HG03066 (cell line): Measurements from ENCODE around the gene LSM14B.

Source experiments
- ATAC-seq: cut with Tn5 transposase; IDR thresholded peaks from one replicate; pipeline ENCODE4 v1.9.1; 2021; ENCODE audit warnings: low read depth; ENCODE audit not compliant: unreplicated experiment

LSM14B gene

GRCh38 chr20:62160876-62161275 is 38.6 kb downstream of the LSM14B start:
- ATAC-seq, result no peak

- ATAC-seq, result no peak
These were observed 39.1 kb downstream of the LSM14B start for GRCh38 chr20:62161347-62161746.

GRCh38 chr20:62162765-62163484 is 40.6 kb downstream of the LSM14B start:
- ATAC-seq, result no peak

- no peak for ATAC-seq
These were observed 41.2 kb downstream of the LSM14B start for GRCh38 chr20:62163485-62163865.

GRCh38 chr20:62163986-62164762 is 41.9 kb downstream of the LSM14B start:
- ATAC-seq, result no peak

- no peak for ATAC-seq
These were observed 42.8 kb downstream of the LSM14B start for GRCh38 chr20:62164879-62165761.

- ATAC-seq, result no peak
These were observed 43.6 kb downstream of the LSM14B start for GRCh38 chr20:62165762-62166399.

- ATAC-seq, result no peak
These were observed 45.2 kb downstream of the LSM14B start for GRCh38 chr20:62167474-62167873.

GRCh38 chr20:62168061-62168460 is 45.8 kb downstream of the LSM14B start:
- ATAC-seq, result no peak

- ATAC-seq, result no peak
These were observed 46.7 kb downstream of the LSM14B start for GRCh38 chr20:62168890-62169435.

- ATAC-seq, result no peak
These were observed 48.3 kb downstream of the LSM14B start for GRCh38 chr20:62170536-62170935.

- no peak for ATAC-seq
These were observed 49.0 kb downstream of the LSM14B start for GRCh38 chr20:62171245-62171644.

- no peak for ATAC-seq
These were observed 50.4 kb downstream of the LSM14B start for GRCh38 chr20:62172666-62173065.

GRCh38 chr20:62174021-62174804 is 51.9 kb downstream of the LSM14B start:
- no peak for ATAC-seq

- no peak for ATAC-seq
These were observed 52.8 kb downstream of the LSM14B start for GRCh38 chr20:62174870-62175624.

- no peak for ATAC-seq
These were observed 53.4 kb downstream of the LSM14B start for GRCh38 chr20:62175711-62176110.

GRCh38 chr20:62176866-62177265 is 54.6 kb downstream of the LSM14B start:
- no peak for ATAC-seq

GRCh38 chr20:62177307-62177706 is 55.0 kb downstream of the LSM14B start:
- ATAC-seq, result no peak
